IMR-90 (cell line): ENCODE measurements around the gene POLR3K. TPM values are rescaled to one million over a fixed set of nuclear protein-coding genes. Genes with fewer than 3 reads are reported as not detected.

Source experiments
- ATAC-seq: fragments of 200-7000 bp; cut with Tn5 transposase; 2 replicates; pipeline ENCODE4 v1.9.1; 2020; ENCODE audit warnings: low read depth, mild to moderate bottlenecking, moderate library complexity
- BruUV-seq: library from RNA; stranded (reverse); fragments of 400-500 nt; replicated peaks from 2 replicates; lab custom pipeline; 2021; lab: Mats Ljungman, UMichigan
- CTCF ChIA-PET: fragments of 300-600 bp; formaldehyde crosslinking; extraction: SDS; loops from one replicate; lab custom pipeline; 2021; ENCODE audit warnings: antibody characterized with exemption; lab: Yijun Ruan, JAX
- POLR2A ChIA-PET: fragments of 300-600 bp; sonication (Branson Sonifier 250); formaldehyde crosslinking; loops from one replicate; lab custom pipeline; 2022; ENCODE audit warnings: antibody characterized with exemption; ENCODE audit not compliant: unreplicated experiment; lab: Charles Lee
- DNase-seq: peaks from one replicate; pipeline ENCODE4 v3.0.0; 2013
- H2AFZ ChIP-seq: replicated peaks from 2 replicates; pipeline ENCODE3; 2013; ENCODE audit warnings: low read length, mild to moderate bottlenecking; ENCODE audit not compliant: poor library complexity
- H2AK5ac ChIP-seq: 2 replicates; pipeline ENCODE4 v1.6.1; 2013; ENCODE audit warnings: low read depth, low read length, inconsistent platforms
- H2AK9ac ChIP-seq: replicated peaks from 2 replicates; pipeline ENCODE3; 2013; ENCODE audit warnings: mild to moderate bottlenecking, low read depth, low read length, moderate library complexity; ENCODE audit not compliant: poor library complexity
- H2BK120ac ChIP-seq: 2 replicates; pipeline ENCODE4 v1.6.1; 2013; ENCODE audit warnings: low read depth, low read length, inconsistent platforms
- H2BK15ac ChIP-seq: 3 replicates; pipeline ENCODE4 v1.6.1; 2013; ENCODE audit warnings: low read depth, low read length, inconsistent platforms
- H2BK20ac ChIP-seq: 2 replicates; pipeline ENCODE4 v1.6.1; 2013; ENCODE audit warnings: low read depth, mild to moderate bottlenecking, inconsistent platforms, low read length, moderate library complexity
- H2BK5ac ChIP-seq: 2 replicates; pipeline ENCODE4 v1.6.1; 2013; ENCODE audit warnings: mild to moderate bottlenecking, low read depth, low read length, inconsistent platforms; ENCODE audit not compliant: poor library complexity, severe bottlenecking
- H3K14ac ChIP-seq: replicated peaks from 2 replicates; pipeline ENCODE4 v1.6.1; 2013; ENCODE audit warnings: low read depth, low read length, inconsistent platforms
- H3K18ac ChIP-seq: 2 replicates; pipeline ENCODE4 v1.6.1; 2013; ENCODE audit warnings: low read depth, low read length, control low read depth
- H3K23ac ChIP-seq: 2 replicates; pipeline ENCODE4 v1.6.1; 2013; ENCODE audit warnings: low read depth, low read length, inconsistent platforms
- H3K27ac ChIP-seq: 2 replicates; pipeline ENCODE4 v1.5.1; 2013; ENCODE audit warnings: mild to moderate bottlenecking, control low read depth, low read length; ENCODE audit not compliant: insufficient read depth
- H3K27me3 ChIP-seq: 2 replicates; pipeline ENCODE4 v1.6.1; 2013; ENCODE audit warnings: low read length; ENCODE audit not compliant: control insufficient read depth, insufficient read depth
- H3K36me3 ChIP-seq: 2 replicates; pipeline ENCODE4 v1.6.1; 2013; ENCODE audit warnings: low read length, mixed read lengths; ENCODE audit not compliant: control insufficient read depth, insufficient read depth
- H3K4ac ChIP-seq: 2 replicates; pipeline ENCODE4 v1.6.1; 2013; ENCODE audit warnings: low read depth, low read length, inconsistent platforms
- H3K4me1 ChIP-seq: 2 replicates; pipeline ENCODE4 v1.6.1; 2013; ENCODE audit warnings: low read length, mixed read lengths; ENCODE audit not compliant: control insufficient read depth, insufficient read depth
- H3K4me2 ChIP-seq: 2 replicates; pipeline ENCODE4 v1.6.1; 2013; ENCODE audit warnings: low read depth, mild to moderate bottlenecking, control low read depth, low read length, moderate library complexity
- H3K4me3 ChIP-seq: 2 replicates; pipeline ENCODE4 v1.5.1; 2013; ENCODE audit warnings: low read depth, mild to moderate bottlenecking, control low read depth, low read length, moderate library complexity; ENCODE audit not compliant: insufficient read depth
- H3K56ac ChIP-seq: 2 replicates; pipeline ENCODE4 v1.6.1; 2013; ENCODE audit warnings: low read length, inconsistent platforms; ENCODE audit not compliant: insufficient read depth; ENCODE audit errors: extremely low read depth
- H3K79me1 ChIP-seq, 2 experiments: 2 replicates each; pipeline ENCODE4 v1.6.1; 2013; ENCODE audit warnings: low read length in 2 of 2, inconsistent platforms in 1 of 2, low read depth in 1 of 2
- H3K9ac ChIP-seq: 2 replicates; pipeline ENCODE4 v1.6.1; 2013; ENCODE audit warnings: low read depth, low read length, control low read depth
- H3K9me1 ChIP-seq: 2 replicates; pipeline ENCODE4 v1.6.1; 2013; ENCODE audit warnings: low read length, inconsistent platforms; ENCODE audit not compliant: insufficient read depth
- H3K9me3 ChIP-seq: 2 replicates; pipeline ENCODE4 v1.6.1; 2013; ENCODE audit warnings: low read length; ENCODE audit not compliant: control insufficient read depth, insufficient read depth
- H4K20me1 ChIP-seq: 2 replicates; pipeline ENCODE4 v1.6.1; 2013; ENCODE audit warnings: low read length, inconsistent platforms; ENCODE audit not compliant: insufficient read depth
- H4K5ac ChIP-seq: 2 replicates; pipeline ENCODE4 v1.6.1; 2013; ENCODE audit warnings: mild to moderate bottlenecking, low read depth, low read length, control low read depth
- H4K8ac ChIP-seq, 2 experiments: 2 replicates each; pipeline ENCODE4 v1.6.1; 2013; ENCODE audit warnings: low read depth in 2 of 2, low read length in 2 of 2, control low read depth in 1 of 2, inconsistent platforms in 1 of 2
- H4K91ac ChIP-seq: 2 replicates; pipeline ENCODE4 v1.6.1; 2013; ENCODE audit warnings: low read depth, low read length, inconsistent platforms; ENCODE audit not compliant: insufficient read depth
- BHLHE40 ChIP-seq: fragments of 150-350 bp; IDR thresholded peaks from 2 replicates; pipeline ENCODE4 v1.6.1; 2016; ENCODE audit warnings: mild to moderate bottlenecking, low read depth, low read length
- CEBPB ChIP-seq: IDR thresholded peaks from 2 replicates; pipeline ENCODE4 v1.6.1; 2012; ENCODE audit warnings: low read depth, low read length, improper control_type of control experiment
- CHD1 ChIP-seq: IDR thresholded peaks from 2 replicates; pipeline ENCODE4 v1.6.1; 2012; ENCODE audit warnings: low read depth, low read length, improper control_type of control experiment
- CTCF ChIP-seq: conservative IDR thresholded peaks from 2 replicates; pipeline ENCODE4 v1.5.1; 2012; ENCODE audit warnings: mild to moderate bottlenecking, low read depth, low read length, improper control_type of control experiment
- ELK1 ChIP-seq: fragments of 150-350 bp; IDR thresholded peaks from 2 replicates; pipeline ENCODE4 v1.6.1; 2016; ENCODE audit warnings: low read depth, mild to moderate bottlenecking, low read length, moderate library complexity, borderline replicate concordance
- FOS ChIP-seq: fragments of 150-350 bp; IDR thresholded peaks from 2 replicates; pipeline ENCODE4 v1.6.1; 2016; ENCODE audit warnings: low read depth, low read length
- MAFK ChIP-seq: IDR thresholded peaks from 2 replicates; pipeline ENCODE4 v1.6.1; 2012; ENCODE audit warnings: low read depth, low read length, improper control_type of control experiment
- MXI1 ChIP-seq: IDR thresholded peaks from 2 replicates; pipeline ENCODE4 v1.6.1; 2012; ENCODE audit warnings: low read depth, mild to moderate bottlenecking, low read length, moderate library complexity, borderline replicate concordance
- NFE2L2 ChIP-seq: fragments of 150-350 bp; IDR thresholded peaks from 2 replicates; pipeline ENCODE4 v1.6.1; 2016; ENCODE audit warnings: low read depth, mild to moderate bottlenecking, low read length
- RAD21 ChIP-seq: IDR thresholded peaks from 2 replicates; pipeline ENCODE4 v1.6.1; 2012; ENCODE audit warnings: low read length, improper control_type of control experiment
- SMC3 ChIP-seq: fragments of 150-350 bp; IDR thresholded peaks from 2 replicates; pipeline ENCODE4 v1.6.1; 2016; ENCODE audit warnings: low read depth, mild to moderate bottlenecking, antibody characterized with exemption, low read length, moderate library complexity
- USF2 ChIP-seq: fragments of 150-350 bp; IDR thresholded peaks from 2 replicates; pipeline ENCODE4 v1.6.1; 2017; ENCODE audit warnings: mild to moderate bottlenecking, antibody characterized with exemption, low read length, low read depth
- WGBS, 2 experiments: methylation state at CpG; one replicate each; pipeline versions ENCODE4 v1.1.5 to v1.1.7; 2013; ENCODE audit warnings: missing lambda C conversion rate in 2 of 2; ENCODE audit not compliant: insufficient read length in 1 of 2; ENCODE audit errors: extremely low coverage in 2 of 2; 5-methylcytosine and 5-hydroxymethylcytosine counted together
- dilution Hi-C: fragments of 300-500 bp; cut with HindIII; formaldehyde crosslinking; loops from one replicate; pipeline ENCODE4 v1.14.3; 2018; ENCODE audit warnings: low sequenced_read_pairs; ENCODE audit not compliant: unreplicated experiment
- in situ Hi-C: fragments of 300-500 bp; cut with MboI; formaldehyde crosslinking; loops from 3 replicates; pipeline ENCODE4 v1.14.3; 2019; ENCODE audit warnings: low sequenced_read_pairs, inconsistent platforms, mixed read lengths
- intact Hi-C: fragments of 100-400 bp; cut with micrococcal nuclease; formaldehyde crosslinking; loops from 2 replicates; pipeline ENCODE4 v1.10.0; 2022
- polyA plus RNA-seq, 3 experiments: library from polyadenylated mRNA; depleted of rRNA; stranded (reverse); fragments of >200 nt; gene quantifications; 2 replicates each; pipeline ENCODE4 v1.2.3, GENCODE V29; 2012; ENCODE audit warnings: low replicate concordance in 1 of 3
- total RNA-seq: library from RNA; depleted of rRNA; stranded (reverse); fragments of >200 nt; gene quantifications from 2 replicates; pipeline ENCODE4 v1.2.3, GENCODE V29; 2012

Gene POLR3K
- total and polyA plus RNA-seq, 2 of the 4 experiments (the other 2 are of a cell fraction): 9.0 to 39.5 TPM

GRCh38 chr16:84718-85406 is 31.5 kb upstream of the POLR3K start:
- Histone ChIP-seq H3K56ac (peak overlapping the region; percentile 8; the same call in 1 of the 2 replicates), H3K4me2 (peak overlapping the region; percentile 22; the same call in 1 of the 2 replicates), H2BK120ac (peak overlapping the region; percentile 61), H3K9me3 (no peaks in the 10 kb centered on the region), H2AFZ (peak overlapping the region; percentile 63), H3K36me3 (peaks cover 64% of the 10 kb centered on the region), H3K27ac (peak overlapping the region; percentile 79), H4K20me1 (peaks cover 21% of the 10 kb centered on the region), H3K4ac (peak overlapping the region; percentile 83), H4K8ac (peak overlapping the region in 1 of 2 experiments; percentile 55; a peak in 2 of 4 replicates), H3K27me3 (no peaks in the 10 kb centered on the region), H3K14ac (0 out of 2 replicates have a peak overlapping the region, but pooled peaks have one; percentile 64), H2AK9ac (peak overlapping the region; percentile 93), H3K9ac (peak overlapping the region; percentile 49), H2AK5ac (peak overlapping the region; percentile 93), H2BK5ac (peak overlapping the region; percentile 82), H3K23ac (peak overlapping the region; percentile 10; the same call in 1 of the 2 replicates), H3K4me3 (no peak overlapping the region), H3K9me1 (peaks cover 10% of the 10 kb centered on the region; the same call in 1 of the 2 replicates), H2BK15ac (no peak overlapping the region), H4K91ac (peak overlapping the region; percentile 46), H3K18ac (no peak overlapping the region), H3K79me1 (peaks cover 16 to 72% of the 10 kb centered on the region in 2 experiments; a peak in 3 of 4 replicates), H3K4me1 (peaks cover 18% of the 10 kb centered on the region), H4K5ac (no peak overlapping the region), H2BK20ac (peak overlapping the region; percentile 29; the same call in 1 of the 2 replicates)
- DNase-seq: peak; percentile 96
- dilution Hi-C loops: no loop called here
- 13% methylated on average over 3 of the region's 7 CpGs; no CpG with 5 or more reads in 1 of the 2 experiments for WGBS, 2 experiments
- ATAC-seq: peak; percentile 96
- POLR2A ChIA-PET: interaction anchor here (0.6 kb wide), 1 partner anchor 138 kb away, joined by 4 read pairs; no protein-coding TSS in a partner anchor
- CTCF ChIA-PET: interaction anchor here (1.3 to 2.3 kb wide), 2 partner anchors 12 to 19 kb away, joined by 5 to 14 read pairs; no protein-coding TSS in a partner anchor
- intact Hi-C loops: loop anchor here (1.0 kb wide), 2 partner anchors 12 to 20 kb away; no protein-coding TSS in a partner anchor
- in situ Hi-C loops: no loop called here
- no TSS peak for BruUV-seq
- TF ChIP-seq MXI1 (no peak), CEBPB (peak; percentile 83), CHD1 (no peak), FOS (peak; percentile 75), USF2 (peak; percentile 47; the same call in 1 of the 2 replicates), CTCF (no peak), BHLHE40 (peak; percentile 49; the same call in 1 of the 2 replicates), SMC3 (peak; percentile 7; the same call in 1 of the 2 replicates), NFE2L2 (peak; percentile 40; the same call in 1 of the 2 replicates), ELK1 (no peak), MAFK (no peak), RAD21 (peak; percentile 24; the same call in 1 of the 2 replicates)
